NOMO-1 treated with dmso at 0.1 percent for 144 hours (cell line): ENCODE measurements around the gene BLOC1S5.
"Not testable (repeated sequence)": the region's sequence is repeated elsewhere in the genome, so short reads cannot be mapped to it uniquely, and the experiment has no call there.

Experiments used
- DNase-seq: peaks from one replicate; lab custom pipeline; 2025; ENCODE audit not compliant: unreplicated experiment; lab: John Stamatoyannopoulos, UW

The BLOC1S5 gene

GRCh38 chr6:8047541-8048292 lies 16.5 kb downstream of the BLOC1S5 start:
- no peak for DNase-seq

GRCh38 chr6:8045769-8046168 lies 18.4 kb downstream of the BLOC1S5 start:
- DNase-seq: not testable (repeated sequence)

DNA sequence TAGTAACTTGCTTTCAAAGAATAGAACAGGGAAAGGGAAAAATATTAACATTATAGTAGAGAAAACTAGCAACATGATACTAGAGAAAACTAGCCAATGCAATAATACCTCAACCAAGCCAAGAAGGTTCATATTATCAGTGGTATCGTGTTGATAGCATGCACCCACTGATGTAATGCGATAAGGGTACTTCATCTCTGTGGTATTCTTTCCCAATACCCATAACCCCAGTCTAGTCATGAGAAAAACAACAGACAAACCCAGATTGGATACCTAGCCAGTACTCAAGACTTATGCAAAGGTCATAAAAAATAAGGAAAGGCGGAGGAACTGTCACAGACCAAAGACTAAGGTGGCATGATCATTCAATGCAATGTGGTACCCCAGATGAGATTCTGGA lies 21.0 kb downstream of the BLOC1S5 start:
- no peak for DNase-seq

DNA sequence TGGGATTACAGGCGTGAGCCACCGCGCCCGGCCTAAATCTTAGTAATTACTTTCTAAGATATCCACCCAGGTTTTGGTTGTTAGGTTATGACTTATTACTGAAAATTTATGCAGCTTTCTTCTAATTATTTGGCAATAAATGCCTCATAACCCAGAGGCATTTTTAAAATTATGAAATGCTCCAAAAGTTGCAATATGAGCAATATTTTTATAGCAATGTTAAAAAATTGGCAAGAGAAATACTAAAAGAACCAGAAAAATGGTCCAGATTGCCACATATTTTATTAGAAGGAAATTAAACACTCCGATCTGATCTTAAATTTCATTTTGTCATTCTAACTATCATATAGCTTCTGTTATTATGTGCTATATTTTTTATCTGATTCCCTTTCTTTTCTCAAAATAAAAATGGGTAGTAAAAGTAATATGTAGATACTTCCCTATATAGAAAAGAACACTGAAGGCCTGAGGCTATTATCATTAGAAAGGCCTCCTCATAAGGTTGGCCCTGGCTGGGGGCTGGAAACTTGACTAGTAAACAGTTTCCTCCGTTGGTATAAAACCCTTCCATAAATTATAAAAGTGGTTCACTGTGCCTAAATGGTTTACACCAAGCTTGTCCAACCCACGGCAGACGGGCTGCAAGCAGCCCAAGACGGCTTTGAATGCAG lies 22.1 kb downstream of the BLOC1S5 start:
- DNase-seq: no peak

- DNase-seq: not testable (repeated sequence)
These were observed 30.1 kb downstream of the BLOC1S5 start for GRCh38 chr6:8034107-8034506.

GRCh38 chr6:8030920-8031319 lies 33.3 kb downstream of the BLOC1S5 start:
- no peak for DNase-seq

DNA sequence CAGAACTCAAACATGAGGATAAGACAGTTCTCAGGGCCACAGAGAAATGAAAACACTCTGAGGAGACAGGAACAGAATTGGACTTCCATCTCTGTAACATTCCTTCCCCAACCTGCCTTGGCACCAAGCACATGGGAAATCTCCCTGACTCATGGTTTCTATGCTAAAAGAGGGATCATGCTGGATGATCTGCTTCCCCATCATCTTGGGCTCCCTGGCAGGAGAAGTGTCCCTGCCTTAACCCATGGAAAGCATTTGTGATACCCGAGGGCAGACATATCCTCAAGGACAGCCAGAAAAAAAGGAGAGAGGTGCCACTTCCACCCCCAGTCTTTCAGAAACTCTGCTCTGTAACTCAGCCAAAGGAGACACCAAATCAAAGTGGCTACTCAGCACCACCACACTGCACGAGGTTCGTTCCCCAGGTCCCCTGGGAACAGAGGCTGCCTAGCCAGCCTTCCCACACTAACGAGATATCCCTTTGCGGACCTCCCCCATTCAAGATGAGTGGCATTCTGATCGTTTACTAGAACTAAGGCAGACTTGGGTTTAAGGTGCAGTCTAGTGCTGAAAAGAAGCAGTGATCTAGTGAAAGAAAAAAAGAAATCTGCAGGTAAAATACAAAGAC lies 34.8 kb downstream of the BLOC1S5 start:
- DNase-seq: no peak

GRCh38 chr6:8027965-8028651 lies 36.1 kb downstream of the BLOC1S5 start:
- DNase-seq: no peak

DNA sequence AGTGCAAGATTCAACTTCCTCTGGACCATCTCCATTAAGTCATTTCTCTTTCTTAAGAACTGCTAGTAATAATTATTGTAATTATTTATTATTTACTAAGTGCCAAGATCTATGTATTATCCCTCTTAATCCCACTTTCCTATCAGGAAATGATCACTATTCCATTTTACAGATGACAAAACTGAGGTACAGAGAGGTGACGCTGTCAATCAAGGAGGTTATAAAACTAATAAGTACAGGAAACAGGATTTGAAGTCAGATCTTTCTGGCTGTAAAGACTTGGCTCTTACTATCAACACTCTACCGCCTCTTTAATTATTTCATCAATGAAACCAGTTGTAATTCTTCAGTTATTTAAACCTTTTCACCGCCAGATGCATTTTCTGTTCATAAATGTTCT lies 37.4 kb downstream of the BLOC1S5 start:
- DNase-seq: no peak

DNA sequence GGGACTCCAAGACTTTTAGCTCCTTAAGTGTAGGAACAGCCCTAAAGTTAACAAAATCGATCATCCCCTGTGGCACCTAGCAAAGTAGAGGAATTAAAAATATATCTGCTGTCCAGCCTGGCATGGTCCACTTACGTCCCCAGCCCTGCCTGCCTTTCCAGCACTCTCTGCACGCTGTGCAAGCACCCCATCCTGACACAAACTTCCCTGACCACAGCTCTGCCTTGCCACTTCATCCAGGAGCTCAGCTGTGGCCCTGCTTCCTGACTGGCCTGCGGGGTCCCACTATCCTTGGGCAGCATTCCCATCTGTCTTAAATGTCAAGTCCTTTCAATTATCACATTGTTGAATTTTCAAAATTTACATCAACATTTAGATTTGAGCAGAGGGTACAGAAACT lies 39.0 kb downstream of the BLOC1S5 start:
- no peak for DNase-seq

DNA sequence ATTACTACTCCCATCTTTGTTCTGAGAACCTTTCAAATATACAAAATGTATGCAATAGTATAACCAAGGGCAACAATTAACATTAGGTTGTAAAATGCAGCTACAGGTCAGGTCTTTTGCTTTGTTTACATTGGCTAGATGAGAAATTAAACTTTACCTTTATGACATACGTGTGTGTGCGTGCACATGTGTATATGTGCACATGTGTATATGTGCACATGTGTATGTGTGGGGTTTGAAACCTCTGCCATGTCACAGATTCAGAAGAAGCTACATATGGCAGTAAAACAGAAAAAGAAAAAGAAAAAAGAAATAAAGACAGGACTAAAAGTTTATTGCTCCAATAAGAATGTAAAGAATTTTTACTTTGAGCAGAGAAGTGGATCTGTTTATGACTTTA lies 40.6 kb downstream of the BLOC1S5 start:
- no peak for DNase-seq

DNA sequence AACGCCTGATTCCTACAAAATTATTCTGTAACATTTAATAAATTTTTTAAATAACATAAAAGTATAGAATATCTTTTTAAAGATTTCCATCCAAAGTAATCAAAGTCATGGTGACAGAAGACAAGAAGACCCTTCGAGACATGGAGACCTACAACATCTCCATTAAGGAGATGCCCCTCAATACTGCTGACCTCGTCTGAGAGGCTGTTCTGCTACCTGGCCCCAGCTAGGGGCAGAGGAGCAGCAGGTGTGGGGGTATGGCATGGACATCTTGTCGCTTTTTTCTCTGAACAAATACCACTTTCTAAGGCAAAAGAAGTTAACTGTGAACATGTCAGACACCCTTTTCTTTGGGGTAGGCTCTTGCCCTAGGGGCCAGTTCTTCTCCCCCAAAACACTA lies 44.1 kb downstream of the BLOC1S5 start:
- DNase-seq: no peak

DNA sequence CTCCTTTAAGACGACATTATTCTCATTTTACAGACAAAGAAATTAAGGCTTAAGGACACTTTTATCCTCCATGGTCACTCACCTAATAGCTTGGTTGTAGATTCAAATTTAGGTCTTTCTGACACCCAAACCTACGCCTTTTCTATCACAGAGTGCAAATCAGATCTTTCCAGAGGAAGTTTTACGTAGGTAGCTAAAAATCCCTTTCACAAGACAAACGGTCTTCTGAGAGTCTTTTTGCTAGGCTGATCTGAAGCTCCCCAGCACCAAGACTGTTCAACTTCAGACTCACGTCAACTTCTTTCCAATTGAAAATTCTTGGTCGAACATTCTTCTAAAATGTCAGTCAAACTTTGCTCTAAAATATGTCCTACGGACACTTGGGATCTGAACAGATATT lies 46.5 kb downstream of the BLOC1S5 start:
- DNase-seq: no peak

GRCh38 chr6:8017276-8017701 lies 46.9 kb downstream of the BLOC1S5 start:
- DNase-seq: no peak

GRCh38 chr6:8014947-8015346 lies 49.2 kb downstream of the BLOC1S5 start:
- no peak for DNase-seq

GRCh38 chr6:8013763-8014162 lies 50.4 kb downstream of the BLOC1S5 start:
- DNase-seq: no peak

DNA sequence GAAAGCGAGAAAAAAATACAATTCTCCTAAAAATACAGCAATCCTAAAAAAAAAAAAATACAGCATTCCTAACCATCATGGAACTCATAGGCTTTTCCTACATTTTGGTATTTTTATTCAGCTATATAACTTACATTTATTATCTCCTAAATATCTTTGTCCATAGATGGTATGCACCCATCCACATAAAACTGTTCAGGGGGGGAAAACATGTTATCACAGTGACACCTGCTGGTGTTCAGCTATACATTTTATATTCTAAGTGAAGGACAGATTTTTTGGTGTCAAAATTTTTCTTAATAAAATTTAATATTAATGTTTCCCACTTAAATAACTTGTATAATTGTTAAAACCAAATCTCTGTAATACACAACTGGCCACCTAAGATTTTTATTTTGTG lies 58.0 kb downstream of the BLOC1S5 start:
- DNase-seq: no peak

GRCh38 chr6:8005136-8005535 lies 59.1 kb downstream of the BLOC1S5 start:
- DNase-seq: no peak

GRCh38 chr6:8000636-8001035 lies 63.6 kb downstream of the BLOC1S5 start:
- DNase-seq: no peak

DNA sequence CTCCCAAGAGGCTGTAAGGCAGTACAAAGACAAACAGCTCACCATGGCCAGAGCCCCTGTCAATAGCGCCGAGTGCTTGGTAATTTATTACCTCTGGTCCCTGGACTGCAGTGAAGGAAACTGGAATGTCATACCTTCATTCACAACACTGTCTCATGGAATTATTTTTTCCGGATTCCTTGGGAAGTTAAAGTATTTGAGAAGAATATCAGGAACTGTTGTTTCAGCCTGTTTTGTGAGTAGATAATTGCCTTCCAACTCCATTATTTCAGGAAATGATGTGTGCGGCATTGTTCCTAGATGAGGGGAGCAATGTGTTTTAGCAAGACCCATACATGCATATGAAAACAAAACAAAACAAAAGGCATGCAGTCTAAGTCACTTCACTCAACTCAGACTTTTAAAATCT lies 64.0 kb downstream of the BLOC1S5 start:
- DNase-seq: no peak

- DNase-seq: no peak
These were observed 65.0 kb downstream of the BLOC1S5 start for GRCh38 chr6:7999201-7999600.
